IPS-20b (cell line): Measurements from ENCODE around the gene ALG13.

Source experiments
- H3K27ac ChIP-seq: one replicate; pipeline ENCODE4 v1.5.1; 2013; ENCODE audit warnings: low read length
- H3K27me3 ChIP-seq: 2 replicates; pipeline ENCODE4 v1.6.1; 2013; ENCODE audit warnings: mild to moderate bottlenecking, low read length, inconsistent platforms; ENCODE audit not compliant: insufficient read depth
- H3K36me3 ChIP-seq: 2 replicates; pipeline ENCODE4 v1.6.1; 2013; ENCODE audit warnings: low read depth, mild to moderate bottlenecking, inconsistent platforms, low read length, moderate library complexity; ENCODE audit not compliant: insufficient read depth
- H3K4me1 ChIP-seq: 2 replicates; pipeline ENCODE4 v1.6.1; 2013; ENCODE audit warnings: mild to moderate bottlenecking, control low read depth, inconsistent platforms, low read length, moderate library complexity; ENCODE audit not compliant: insufficient read depth
- H3K4me3 ChIP-seq: 2 replicates; pipeline ENCODE4 v1.5.1; 2013; ENCODE audit warnings: mild to moderate bottlenecking, low read length, inconsistent platforms
- H3K9ac ChIP-seq: 2 replicates; pipeline ENCODE4 v1.6.1; 2013; ENCODE audit warnings: low read depth, mild to moderate bottlenecking, inconsistent platforms, low read length, moderate library complexity
- H3K9me3 ChIP-seq: 2 replicates; pipeline ENCODE4 v1.6.1; 2013; ENCODE audit warnings: mild to moderate bottlenecking, low read depth, low read length, inconsistent platforms; ENCODE audit not compliant: insufficient read depth

ALG13 gene

DNA sequence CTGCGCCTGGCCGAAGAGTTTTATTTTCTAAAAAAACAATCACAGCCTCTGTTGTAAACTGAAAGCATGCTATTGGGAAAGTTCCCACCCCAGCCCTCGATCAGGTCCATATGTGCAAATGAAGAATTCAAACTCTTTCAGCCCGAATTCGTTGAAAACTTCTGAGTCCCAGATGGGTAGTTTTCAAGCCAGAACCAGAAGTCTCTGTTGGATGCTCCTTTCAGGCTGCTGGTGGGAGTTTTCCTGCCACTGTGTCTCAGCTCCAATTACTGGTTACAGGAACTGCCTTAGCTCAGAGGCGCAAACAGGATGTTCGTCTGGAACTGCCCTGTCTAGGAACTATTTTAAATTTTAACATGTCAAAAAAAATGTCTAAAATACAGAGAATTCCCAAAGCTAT is 9.3 kb upstream of the ALG13 start:
- no peak overlapping the region for H3K27ac ChIP-seq
- no peaks in the 10 kb centered on the region for H3K27me3 ChIP-seq
- H3K9me3 ChIP-seq = no peaks in the 10 kb centered on the region
- no peak overlapping the region for H3K9ac ChIP-seq
- H3K36me3 ChIP-seq = no peaks in the 10 kb centered on the region
- no peaks in the 10 kb centered on the region for H3K4me1 ChIP-seq
- H3K4me3 ChIP-seq = no peak overlapping the region

DNA sequence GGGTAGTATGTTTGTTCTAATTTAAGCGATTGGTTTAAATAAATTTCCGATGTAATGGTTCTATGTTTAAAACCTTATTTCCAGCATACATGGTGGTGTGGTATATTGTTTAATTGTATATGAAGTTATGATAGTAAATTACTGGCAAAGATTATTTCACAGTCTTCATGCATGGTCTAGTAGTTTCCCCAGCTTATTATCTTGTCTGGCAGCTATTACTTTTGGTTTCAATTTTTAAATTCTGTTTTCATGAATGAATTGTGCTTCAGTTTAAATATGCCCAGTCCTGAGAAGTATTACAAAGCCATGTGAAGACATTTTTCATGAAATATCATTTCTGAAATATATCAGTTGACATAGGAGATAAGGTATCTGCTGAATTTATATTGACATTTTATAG is 6.3 kb downstream of the ALG13 start:
- H3K27me3 ChIP-seq = no peaks in the 10 kb centered on the region
- no peak overlapping the region for H3K4me3 ChIP-seq
- peaks cover 77% of the 10 kb centered on the region for H3K36me3 ChIP-seq
- no peaks in the 10 kb centered on the region; the same call in 1 of the 2 replicates for H3K4me1 ChIP-seq
- no peaks in the 10 kb centered on the region for H3K9me3 ChIP-seq
- H3K9ac ChIP-seq = no peak overlapping the region
- no peak overlapping the region for H3K27ac ChIP-seq

DNA sequence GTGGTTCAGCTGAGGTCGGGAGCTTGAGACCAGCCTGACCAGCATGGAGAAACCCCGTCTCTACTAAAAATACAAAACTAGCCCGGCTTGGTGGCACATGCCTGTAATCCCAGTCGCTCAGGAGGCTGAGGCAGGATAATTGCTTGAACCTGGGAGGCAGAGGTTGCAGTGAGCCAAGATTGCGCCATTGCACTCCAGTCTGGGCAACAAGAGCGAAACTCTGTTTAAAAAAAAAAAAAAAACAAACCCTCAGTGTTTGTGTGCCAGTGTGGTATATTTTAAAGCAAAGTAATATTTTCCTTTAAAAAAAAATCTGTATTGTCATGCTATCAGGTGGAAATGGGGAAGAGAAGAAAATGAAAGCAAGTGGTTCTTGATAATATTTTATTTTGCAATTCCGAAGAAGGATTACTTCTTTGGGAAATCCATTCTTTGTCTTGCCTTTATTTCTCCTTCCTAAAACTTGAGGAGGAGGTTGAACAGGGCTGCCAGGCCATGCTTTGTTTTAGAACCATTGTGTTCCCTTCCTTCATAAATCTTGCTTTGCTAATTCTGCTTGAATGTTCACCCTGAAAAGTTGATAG is 14.4 kb downstream of the ALG13 start:
- no peak overlapping the region for H3K4me3 ChIP-seq
- H3K27me3 ChIP-seq = no peaks in the 10 kb centered on the region
- H3K36me3 ChIP-seq = peaks cover 17% of the 10 kb centered on the region; the same call in 1 of the 2 replicates
- no peak overlapping the region for H3K9ac ChIP-seq
- H3K9me3 ChIP-seq = no peaks in the 10 kb centered on the region
- no peak overlapping the region for H3K27ac ChIP-seq
- no peaks in the 10 kb centered on the region for H3K4me1 ChIP-seq

DNA sequence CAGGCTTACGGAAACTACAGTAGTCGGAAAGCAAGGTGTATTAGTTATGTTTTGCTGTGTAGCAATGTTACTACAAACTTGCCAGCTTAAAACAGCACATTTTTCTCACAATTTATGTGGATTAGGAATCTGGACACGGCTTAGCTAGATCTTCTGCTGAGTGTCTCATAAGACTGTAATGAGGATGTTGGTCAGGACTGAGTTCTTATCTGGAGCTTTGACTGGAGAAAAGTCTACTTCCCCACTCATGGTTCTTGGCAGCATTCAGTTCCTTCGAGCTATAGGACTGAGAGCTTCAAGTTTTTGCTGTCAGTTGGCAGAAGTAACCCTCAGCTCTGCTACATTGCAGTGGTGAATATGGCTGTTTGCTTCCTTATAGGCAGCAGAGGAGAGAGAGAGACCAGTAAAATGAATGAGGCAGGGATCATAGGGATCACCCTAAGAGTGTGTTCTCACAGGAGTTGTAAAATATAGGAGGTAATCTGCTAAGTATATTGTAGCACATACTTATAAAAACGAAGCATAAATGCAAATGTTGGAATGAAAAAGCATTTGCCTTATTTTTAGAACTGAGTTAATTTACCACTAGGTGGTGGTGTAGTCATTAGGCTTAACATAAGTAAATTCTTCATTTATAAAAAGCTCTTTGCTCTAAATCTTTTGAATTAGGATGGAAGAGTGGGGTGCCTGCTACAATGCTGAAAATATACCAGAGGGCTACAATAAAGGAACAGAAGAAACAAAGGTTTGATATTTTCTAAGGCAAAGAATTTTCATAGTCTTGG is 38.6 kb downstream of the ALG13 start:
- Histone ChIP-seq H3K4me3 (no peak overlapping the region), H3K27me3 (no peaks in the 10 kb centered on the region), H3K36me3 (peaks cover 31% of the 10 kb centered on the region), H3K9ac (no peak overlapping the region), H3K27ac (no peak overlapping the region), H3K4me1 (no peaks in the 10 kb centered on the region), H3K9me3 (no peaks in the 10 kb centered on the region)

DNA sequence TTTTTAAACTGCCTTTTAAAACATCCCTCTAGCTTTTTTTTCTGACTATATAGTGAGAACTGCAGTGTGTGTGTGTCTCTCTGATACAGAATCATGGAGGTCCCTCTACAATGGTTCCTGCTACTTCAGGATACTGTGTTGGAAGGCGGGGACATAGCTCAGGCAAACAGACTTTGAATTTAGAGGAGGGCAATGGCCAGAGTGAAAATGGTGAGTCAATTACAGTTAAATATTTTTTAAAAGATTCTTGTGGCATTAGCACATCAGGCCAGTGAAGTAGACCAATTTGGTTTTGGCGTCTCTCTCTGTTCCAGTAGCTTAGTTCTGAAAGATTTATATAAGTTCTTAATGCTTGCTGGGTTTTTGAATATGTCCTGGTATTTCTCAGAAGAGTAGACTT is 47.1 kb downstream of the ALG13 start:
- H3K9me3 ChIP-seq = no peaks in the 10 kb centered on the region
- no peak overlapping the region for H3K4me3 ChIP-seq
- peaks cover 69% of the 10 kb centered on the region for H3K36me3 ChIP-seq
- H3K27me3 ChIP-seq = no peaks in the 10 kb centered on the region
- no peak overlapping the region for H3K27ac ChIP-seq
- no peak overlapping the region for H3K9ac ChIP-seq
- no peaks in the 10 kb centered on the region for H3K4me1 ChIP-seq

DNA sequence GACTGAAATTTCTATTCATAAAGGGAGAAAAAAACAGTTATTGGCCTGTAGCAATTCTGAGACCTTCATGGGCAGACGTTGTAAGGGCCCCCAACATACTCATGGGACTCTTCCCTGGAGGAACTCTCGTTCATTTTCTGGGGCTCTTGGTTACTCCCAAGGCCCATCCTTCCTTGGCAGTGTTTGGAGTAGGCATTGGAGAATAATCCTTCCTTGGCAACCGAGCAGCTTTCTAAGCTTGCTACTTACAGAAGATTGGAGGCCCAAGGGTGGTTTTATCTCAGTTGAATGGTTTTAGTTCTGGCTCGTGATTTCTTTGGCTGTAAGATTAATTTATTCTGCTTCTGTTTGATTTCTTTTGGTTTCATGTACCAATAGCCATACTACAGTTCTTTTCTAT is 50.4 kb downstream of the ALG13 start:
- no peaks in the 10 kb centered on the region for H3K4me1 ChIP-seq
- no peak overlapping the region for H3K4me3 ChIP-seq
- H3K36me3 ChIP-seq = peaks cover 89% of the 10 kb centered on the region
- H3K9ac ChIP-seq = no peak overlapping the region
- no peaks in the 10 kb centered on the region for H3K9me3 ChIP-seq
- no peaks in the 10 kb centered on the region for H3K27me3 ChIP-seq
- no peak overlapping the region for H3K27ac ChIP-seq

DNA sequence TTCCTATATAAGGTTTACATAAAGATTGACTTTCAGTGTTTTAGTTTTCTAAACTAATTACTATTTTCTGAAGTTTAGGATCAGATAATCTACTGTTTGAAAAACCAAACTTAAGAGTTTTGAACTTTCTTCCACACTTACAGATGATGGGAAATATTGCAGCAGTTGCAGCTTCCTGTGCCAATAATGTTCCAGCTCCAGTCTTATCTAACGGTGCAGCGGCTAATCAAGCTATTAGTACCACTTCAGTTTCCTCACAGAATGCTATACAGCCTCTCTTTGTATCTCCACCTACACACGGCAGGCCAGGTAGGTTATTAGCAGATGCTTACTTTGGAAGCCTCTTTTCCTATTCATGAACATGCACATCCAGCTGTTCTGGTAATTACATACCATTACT is 55.6 kb downstream of the ALG13 start:
- H3K27ac ChIP-seq = no peak overlapping the region
- no peaks in the 10 kb centered on the region for H3K9me3 ChIP-seq
- H3K4me1 ChIP-seq = no peaks in the 10 kb centered on the region
- no peak overlapping the region for H3K9ac ChIP-seq
- peaks cover 87% of the 10 kb centered on the region for H3K36me3 ChIP-seq
- no peaks in the 10 kb centered on the region for H3K27me3 ChIP-seq
- H3K4me3 ChIP-seq = no peak overlapping the region

DNA sequence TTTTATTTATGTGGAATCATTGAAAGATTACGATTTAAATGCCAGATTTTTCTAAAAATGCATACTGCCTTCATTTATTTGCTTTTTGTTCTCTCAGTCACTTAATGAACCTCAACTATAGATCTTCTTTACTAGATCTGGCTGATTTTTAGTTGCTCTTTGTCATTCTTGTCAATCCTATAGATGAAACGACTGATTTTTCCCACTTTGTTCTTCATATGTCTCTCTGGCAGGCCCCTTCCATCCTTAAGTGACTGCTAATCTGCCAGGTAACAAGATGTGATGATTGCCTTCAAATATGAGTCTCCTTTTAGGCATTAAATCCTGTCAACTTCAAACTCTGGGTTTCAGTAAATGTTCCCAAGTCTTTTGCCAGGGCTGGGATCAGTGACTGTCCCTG is 61.0 kb downstream of the ALG13 start:
- no peaks in the 10 kb centered on the region for H3K27me3 ChIP-seq
- H3K4me3 ChIP-seq = no peak overlapping the region
- H3K36me3 ChIP-seq = peaks cover 66% of the 10 kb centered on the region

DNA sequence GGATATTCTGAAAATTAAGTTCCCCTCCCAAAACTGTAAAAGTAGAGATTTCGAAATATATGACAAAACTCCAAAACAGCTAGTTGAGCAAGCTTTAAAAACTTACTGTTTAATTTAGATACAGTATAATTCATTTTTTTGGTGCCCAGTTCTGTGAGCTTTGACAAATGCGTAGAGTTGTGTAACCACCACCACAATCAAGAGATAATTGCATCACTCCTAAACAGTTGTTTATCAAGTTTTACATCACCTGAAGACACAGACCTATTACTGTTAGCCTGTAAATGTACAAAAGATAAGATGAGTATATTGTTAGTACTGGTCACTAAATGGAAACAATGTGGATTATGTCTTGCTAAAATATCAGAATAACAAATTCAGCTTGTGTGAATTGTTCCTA is 62.3 kb downstream of the ALG13 start:
- Histone ChIP-seq H3K4me3 (no peak overlapping the region), H3K27ac (no peak overlapping the region), H3K9me3 (no peaks in the 10 kb centered on the region), H3K9ac (no peak overlapping the region), H3K4me1 (no peaks in the 10 kb centered on the region), H3K27me3 (no peaks in the 10 kb centered on the region), H3K36me3 (peaks cover 55% of the 10 kb centered on the region)

More for the DNA sequence above, 61.0 kb downstream of the ALG13 start:
- H3K9me3 ChIP-seq = no peaks in the 10 kb centered on the region
- H3K27ac ChIP-seq = no peak overlapping the region
- no peaks in the 10 kb centered on the region for H3K4me1 ChIP-seq
- no peak overlapping the region for H3K9ac ChIP-seq

DNA sequence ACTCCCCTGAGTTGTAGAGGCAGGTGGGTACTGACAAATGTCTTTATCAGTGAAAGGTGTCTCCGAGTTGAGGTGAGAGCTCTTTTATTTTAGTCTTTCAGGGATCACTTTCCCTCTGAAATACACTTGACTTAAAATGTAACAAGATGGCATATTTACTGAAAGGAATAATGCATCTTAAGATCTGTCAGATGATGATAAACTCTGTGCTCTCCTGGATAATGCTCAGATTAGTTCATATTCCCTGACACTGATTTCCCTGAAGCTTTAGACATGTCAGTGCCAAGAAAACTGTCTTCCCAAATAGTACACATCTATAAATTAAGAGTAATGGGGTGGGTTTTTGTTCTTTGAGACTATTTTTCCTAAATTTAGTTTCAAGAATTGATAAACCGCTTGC is 75.5 kb downstream of the ALG13 start:
- Histone ChIP-seq H3K4me1 (no peaks in the 10 kb centered on the region), H3K36me3 (peaks cover 17% of the 10 kb centered on the region), H3K9me3 (no peaks in the 10 kb centered on the region), H3K27ac (no peak overlapping the region), H3K9ac (no peak overlapping the region), H3K4me3 (no peak overlapping the region), H3K27me3 (no peaks in the 10 kb centered on the region)

DNA sequence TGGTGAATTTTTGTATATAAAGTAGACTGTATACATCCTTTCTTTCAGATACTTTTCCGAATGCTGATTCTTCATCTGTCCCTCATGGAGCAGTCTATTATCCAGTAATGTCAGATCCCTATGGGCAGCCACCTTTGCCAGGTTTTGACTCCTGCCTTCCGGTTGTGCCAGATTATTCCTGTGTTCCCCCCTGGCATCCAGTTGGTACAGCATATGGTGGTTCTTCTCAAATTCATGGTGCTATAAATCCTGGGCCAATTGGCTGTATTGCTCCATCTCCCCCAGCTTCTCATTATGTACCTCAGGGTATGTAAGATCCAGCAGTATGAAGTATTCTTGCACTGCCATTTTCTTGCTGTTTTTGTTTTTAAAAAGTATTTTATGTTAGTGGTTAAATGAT is 78.7 kb downstream of the ALG13 start:
- Histone ChIP-seq H3K9ac (no peak overlapping the region), H3K36me3 (no peaks in the 10 kb centered on the region; the same call in 1 of the 2 replicates), H3K27ac (no peak overlapping the region), H3K4me3 (no peak overlapping the region), H3K27me3 (no peaks in the 10 kb centered on the region), H3K9me3 (no peaks in the 10 kb centered on the region), H3K4me1 (no peaks in the 10 kb centered on the region)

DNA sequence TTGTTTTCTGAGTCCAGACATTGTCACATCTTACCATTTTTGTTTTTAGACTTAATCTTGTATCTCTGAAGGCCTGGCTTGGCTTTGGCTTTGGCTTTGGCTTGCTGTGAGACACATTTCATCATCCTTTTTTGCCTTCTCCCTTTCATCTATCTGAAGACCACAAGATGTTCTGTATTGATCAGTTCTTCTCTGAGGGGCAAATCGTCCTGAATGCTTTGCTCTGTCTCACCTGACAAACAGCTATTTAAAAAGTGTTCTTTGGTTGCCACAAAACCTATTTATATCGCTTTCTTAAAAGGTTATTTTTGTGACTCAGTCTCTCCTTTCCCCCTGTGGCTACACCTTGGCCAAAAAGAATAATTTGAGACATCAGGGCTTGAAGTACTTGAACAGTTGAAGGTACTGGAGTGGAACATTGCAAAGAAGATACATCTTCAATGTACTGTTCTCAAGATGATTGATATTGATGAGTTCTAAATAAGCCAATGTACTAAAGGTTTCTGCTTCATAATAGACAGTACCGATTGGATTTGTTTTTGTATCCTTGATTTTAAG is 80.7 kb downstream of the ALG13 start:
- no peaks in the 10 kb centered on the region; the same call in 1 of the 2 replicates for H3K36me3 ChIP-seq
- no peaks in the 10 kb centered on the region for H3K9me3 ChIP-seq
- no peaks in the 10 kb centered on the region for H3K27me3 ChIP-seq
- no peak overlapping the region for H3K4me3 ChIP-seq
- H3K27ac ChIP-seq = no peak overlapping the region
- H3K4me1 ChIP-seq = no peaks in the 10 kb centered on the region
- no peak overlapping the region for H3K9ac ChIP-seq
